Measurements from ENCODE around the gene CPNE7. TPM values are rescaled to one million over a fixed set of nuclear protein-coding genes. Genes with fewer than 3 reads are reported as not detected.

CPNE7 gene
- total and polyA plus RNA-seq, 2 of the 13 experiments (the other 11 are each of a cell fraction or from before 2014, with no cell fraction given) = 0.59 TPM; not detected in 1

DNA sequence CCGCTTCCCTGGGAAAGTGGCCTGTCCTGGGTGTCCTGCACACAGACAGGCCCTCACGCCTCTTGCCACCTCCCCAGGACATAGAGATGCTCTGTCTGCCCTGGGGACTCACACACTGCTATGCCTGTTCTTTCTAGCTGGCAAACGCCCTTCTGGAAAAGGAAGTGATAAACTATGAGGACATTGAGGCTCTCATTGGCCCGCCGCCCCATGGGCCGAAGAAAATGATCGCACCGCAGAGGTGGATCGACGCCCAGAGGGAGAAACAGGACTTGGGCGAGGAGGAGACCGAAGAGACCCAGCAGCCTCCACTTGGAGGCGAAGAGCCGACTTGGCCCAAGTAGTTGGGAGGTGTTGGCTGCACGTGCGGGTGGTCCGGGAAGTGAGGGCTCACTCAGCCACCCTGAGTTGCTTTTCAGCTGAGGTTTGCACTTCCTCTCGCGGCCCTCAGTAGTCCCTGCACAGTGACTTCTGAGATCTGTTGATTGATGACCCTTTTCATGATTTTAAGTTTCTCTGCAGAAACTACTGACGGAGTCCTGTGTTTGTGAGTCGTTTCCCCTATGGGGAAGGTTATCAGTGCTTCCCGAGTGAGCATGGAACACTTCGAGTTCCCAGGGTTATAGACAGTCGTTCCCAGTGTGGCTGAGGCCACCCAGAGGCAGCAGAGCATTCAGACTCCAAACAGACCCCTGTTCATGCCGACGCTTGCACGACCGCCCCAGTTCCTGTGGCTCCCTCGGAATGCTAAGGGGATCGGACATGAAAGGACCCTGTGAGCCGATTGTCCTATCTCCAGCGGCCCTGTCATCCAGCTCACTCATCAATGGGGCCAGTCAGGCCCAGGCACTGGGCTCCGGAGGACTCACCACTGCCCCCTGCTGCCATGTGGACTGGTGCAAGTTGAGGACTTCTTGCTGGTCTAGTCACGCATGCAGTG, 18.5 kb upstream of the CPNE7 start (continued):
- TF ChIP-seq, protein P1, sequence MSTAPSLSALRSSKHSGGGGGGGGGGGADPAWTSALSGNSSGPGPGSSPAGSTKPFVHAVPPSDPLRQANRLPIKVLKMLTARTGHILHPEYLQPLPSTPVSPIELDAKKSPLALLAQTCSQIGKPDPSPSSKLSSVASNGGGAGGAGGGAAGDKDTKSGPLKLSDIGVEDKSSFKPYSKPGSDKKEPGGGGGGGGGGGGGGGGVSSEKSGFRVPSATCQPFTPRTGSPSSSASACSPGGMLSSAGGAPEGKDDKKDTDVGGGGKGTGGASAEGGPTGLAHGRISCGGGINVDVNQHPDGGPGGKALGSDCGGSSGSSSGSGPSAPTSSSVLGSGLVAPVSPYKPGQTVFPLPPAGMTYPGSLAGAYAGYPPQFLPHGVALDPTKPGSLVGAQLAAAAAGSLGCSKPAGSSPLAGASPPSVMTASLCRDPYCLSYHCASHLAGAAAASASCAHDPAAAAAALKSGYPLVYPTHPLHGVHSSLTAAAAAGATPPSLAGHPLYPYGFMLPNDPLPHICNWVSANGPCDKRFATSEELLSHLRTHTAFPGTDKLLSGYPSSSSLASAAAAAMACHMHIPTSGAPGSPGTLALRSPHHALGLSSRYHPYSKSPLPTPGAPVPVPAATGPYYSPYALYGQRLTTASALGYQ (CRISPR knock-in tag; IDR thresholded peaks at IDR 0.05) = 0 out of 2 replicates have a peak, but pooled peaks have one; percentile 35
- TF ChIP-seq ZNF296 (CRISPR knock-in tag; conservative IDR thresholded peaks at IDR 0.05) (no peak), KMT2A (CRISPR knock-in tag; IDR thresholded peaks at IDR 0.05) (peak; percentile 68), ZNF567 (CRISPR knock-in tag; IDR thresholded peaks at IDR 0.05; ENCODE audit: borderline replicate concordance) (no peak), MXI1 (IDR thresholded peaks at IDR 0.05; ENCODE audit: borderline replicate concordance, low read depth, low read length) (peak; percentile 53; the same call in 1 of the 3 replicates), ZFP90 (CRISPR knock-in tag; IDR thresholded peaks at IDR 0.05; ENCODE audit: borderline replicate concordance) (0 out of 2 replicates have a peak, but pooled peaks have one; percentile 55), ZBTB33 (CRISPR knock-in tag; IDR thresholded peaks at IDR 0.05) (peak; percentile 79), SALL2 (CRISPR knock-in tag; IDR thresholded peaks at IDR 0.05) (no peak), SAP130 (CRISPR knock-in tag; IDR thresholded peaks at IDR 0.05; ENCODE audit: low read depth) (peak; percentile 82), ZNF274 (CRISPR knock-in tag; IDR thresholded peaks at IDR 0.05) (no peak), TRIM24 (CRISPR knock-in tag; IDR thresholded peaks at IDR 0.05) (no peak), ZNF780A (CRISPR knock-in tag; IDR thresholded peaks at IDR 0.05) (peak; percentile 52; the same call in 1 of the 2 replicates), ZNF230 (CRISPR knock-in tag; IDR thresholded peaks at IDR 0.05) (0 out of 2 replicates have a peak, but pooled peaks have one; percentile 16), YEATS2 (CRISPR knock-in tag; IDR thresholded peaks at IDR 0.05; ENCODE audit: borderline replicate concordance) (peak; percentile 65; the same call in 1 of the 2 replicates), JUN (CRISPR knock-in tag; IDR thresholded peaks at IDR 0.05) (no peak), CBX5 (CRISPR knock-in tag; IDR thresholded peaks at IDR 0.05; ENCODE audit: borderline replicate concordance) (no peak), MLLT10 (CRISPR knock-in tag; IDR thresholded peaks at IDR 0.05) (0 out of 2 replicates have a peak, but pooled peaks have one; percentile 23), ZBTB20 (CRISPR knock-in tag; IDR thresholded peaks at IDR 0.05; ENCODE audit: borderline replicate concordance, low read depth) (no peak; the same call in 1 of the 2 replicates), KDM3A (CRISPR knock-in tag; IDR thresholded peaks at IDR 0.05; ENCODE audit: low read depth) (peak; percentile 78; the same call in 1 of the 2 replicates), AGO2 (optimal IDR thresholded peaks at IDR 0.05; ENCODE audit: low read depth, low read length) (peak; percentile 78), ZNF792 (CRISPR knock-in tag; IDR thresholded peaks at IDR 0.05) (peak; percentile 34; the same call in 1 of the 2 replicates), ZFX (CRISPR knock-in tag; IDR thresholded peaks at IDR 0.05; ENCODE audit: low read depth) (peak; percentile 72), RXRA (CRISPR knock-in tag; IDR thresholded peaks at IDR 0.05) (peak; percentile 37; the same call in 1 of the 2 replicates), ZNF672 (CRISPR knock-in tag; IDR thresholded peaks at IDR 0.05) (no peak), SCMH1 (CRISPR knock-in tag; IDR thresholded peaks at IDR 0.05; ENCODE audit: borderline replicate concordance) (no peak)
- TF ChIP-seq, protein P2, sequence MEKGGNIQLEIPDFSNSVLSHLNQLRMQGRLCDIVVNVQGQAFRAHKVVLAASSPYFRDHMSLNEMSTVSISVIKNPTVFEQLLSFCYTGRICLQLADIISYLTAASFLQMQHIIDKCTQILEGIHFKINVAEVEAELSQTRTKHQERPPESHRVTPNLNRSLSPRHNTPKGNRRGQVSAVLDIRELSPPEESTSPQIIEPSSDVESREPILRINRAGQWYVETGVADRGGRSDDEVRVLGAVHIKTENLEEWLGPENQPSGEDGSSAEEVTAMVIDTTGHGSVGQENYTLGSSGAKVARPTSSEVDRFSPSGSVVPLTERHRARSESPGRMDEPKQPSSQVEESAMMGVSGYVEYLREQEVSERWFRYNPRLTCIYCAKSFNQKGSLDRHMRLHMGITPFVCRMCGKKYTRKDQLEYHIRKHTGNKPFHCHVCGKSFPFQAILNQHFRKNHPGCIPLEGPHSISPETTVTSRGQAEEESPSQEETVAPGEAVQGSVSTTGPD (CRISPR knock-in tag; IDR thresholded peaks at IDR 0.05) = no peak

Data from HepG2 (cell line).